ENCODE measurements around the gene PSMC5.
"Not testable (repeated sequence)": the region's sequence is repeated elsewhere in the genome, so short reads cannot be mapped to it uniquely, and the experiment has no call there.

PSMC5 gene

GRCh38 chr17:63838631-63839171, 11.5 kb downstream of the PSMC5 start:
- DNase-seq (ENCODE audit: low read depth in 2 of 2): no peak

- no peak for DNase-seq (ENCODE audit: low read depth in 2 of 2)
These were observed 13.5 kb downstream of the PSMC5 start for GRCh38 chr17:63840591-63841349.

- DNase-seq (ENCODE audit: low read depth in 2 of 2): no peak
These were observed 14.3 kb downstream of the PSMC5 start for GRCh38 chr17:63841350-63842172.

DNA sequence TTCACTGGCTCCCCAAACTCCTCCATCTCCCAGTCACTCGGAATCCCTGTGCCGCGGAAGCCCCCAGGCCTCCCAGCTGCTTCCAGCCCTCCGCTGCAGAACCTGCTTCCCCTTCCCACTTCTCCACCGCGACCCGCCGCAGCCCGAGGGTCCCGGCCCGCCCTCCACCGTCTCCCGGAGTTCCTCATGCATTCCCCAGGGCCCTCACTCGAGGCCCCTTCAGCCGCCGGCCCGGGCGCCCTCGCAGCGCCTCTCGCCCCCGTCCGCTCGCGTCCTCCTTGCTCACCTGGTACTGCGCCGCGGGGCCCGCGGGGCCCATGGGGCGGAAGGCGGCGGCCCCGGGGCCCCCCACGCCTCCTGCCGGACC, 14.9 kb downstream of the PSMC5 start:
- no peak for DNase-seq (ENCODE audit: low read depth in 2 of 2)

- peak; percentile 99 for DNase-seq (ENCODE audit: low read depth in 2 of 2)
These were observed 15.5 kb downstream of the PSMC5 start, which contains the start of gene SMARCD2 for GRCh38 chr17:63842540-63843386. SMARCD2 (minus strand) TSS chr17:63842685; CDS start chr17:63842674, 11 bp downstream.

DNA sequence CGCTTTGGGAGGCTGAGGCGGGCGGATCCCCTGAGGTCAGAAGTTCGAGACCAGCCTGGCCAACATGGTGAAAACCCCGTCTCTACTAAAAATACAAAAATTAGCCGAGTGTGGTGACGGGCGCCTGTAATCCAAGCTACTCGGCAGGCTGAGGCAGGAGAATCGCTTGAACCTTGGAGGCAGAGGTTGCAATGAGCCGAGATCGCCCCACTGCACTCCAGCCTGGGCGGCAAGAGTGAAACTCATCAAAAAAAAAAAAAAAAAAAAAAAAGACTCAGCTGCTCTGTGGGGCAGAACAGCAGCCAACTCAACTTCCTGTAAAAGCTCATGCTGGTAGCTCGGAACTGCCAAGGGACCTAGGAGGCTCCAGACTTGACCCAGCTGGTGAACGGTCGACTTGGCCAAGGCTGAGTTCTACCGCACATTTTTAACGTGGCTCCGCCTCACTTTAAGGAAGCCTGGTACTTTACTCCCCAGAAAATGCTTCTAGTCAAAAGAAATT, 16.2 kb downstream of the PSMC5 start:
- not testable (repeated sequence) for DNase-seq (ENCODE audit: low read depth in 2 of 2)

- no peak for DNase-seq (ENCODE audit: low read depth in 2 of 2)
These were observed 16.9 kb downstream of the PSMC5 start for GRCh38 chr17:63843910-63844677.

GRCh38 chr17:63845509-63845908, 18.3 kb downstream of the PSMC5 start:
- no peak for DNase-seq (ENCODE audit: low read depth in 2 of 2)

- no peak for DNase-seq (ENCODE audit: low read depth in 2 of 2)
These were observed 20.5 kb downstream of the PSMC5 start for GRCh38 chr17:63847525-63848249.

- peak; percentile 96 to 97 for DNase-seq (ENCODE audit: low read depth in 2 of 2)
These were observed 21.8 kb downstream of the PSMC5 start for GRCh38 chr17:63848834-63849689.

GRCh38 chr17:63850401-63850800, 23.2 kb downstream of the PSMC5 start:
- DNase-seq (ENCODE audit: low read depth in 2 of 2): no peak

DNA sequence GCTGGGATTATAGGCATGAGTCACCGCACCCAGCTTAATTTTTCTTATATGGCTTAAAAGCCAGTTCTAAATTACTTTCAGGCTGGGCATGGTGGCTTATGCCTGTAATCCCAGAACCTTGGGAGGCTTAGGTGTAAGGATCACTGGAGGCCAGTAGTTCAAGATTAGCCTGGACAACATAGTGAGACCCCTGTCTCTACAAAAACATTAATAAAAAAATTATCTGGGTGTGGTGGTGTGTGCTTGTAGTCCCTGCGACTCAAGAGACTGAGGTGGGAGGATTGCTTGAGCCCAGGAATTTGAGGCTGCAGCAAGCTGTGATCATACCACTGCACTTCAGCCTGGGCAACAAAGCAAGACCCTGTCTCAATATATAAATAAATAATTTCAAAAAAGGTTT, 26.0 kb downstream of the PSMC5 start:
- DNase-seq (ENCODE audit: low read depth in 2 of 2): no peak

DNA sequence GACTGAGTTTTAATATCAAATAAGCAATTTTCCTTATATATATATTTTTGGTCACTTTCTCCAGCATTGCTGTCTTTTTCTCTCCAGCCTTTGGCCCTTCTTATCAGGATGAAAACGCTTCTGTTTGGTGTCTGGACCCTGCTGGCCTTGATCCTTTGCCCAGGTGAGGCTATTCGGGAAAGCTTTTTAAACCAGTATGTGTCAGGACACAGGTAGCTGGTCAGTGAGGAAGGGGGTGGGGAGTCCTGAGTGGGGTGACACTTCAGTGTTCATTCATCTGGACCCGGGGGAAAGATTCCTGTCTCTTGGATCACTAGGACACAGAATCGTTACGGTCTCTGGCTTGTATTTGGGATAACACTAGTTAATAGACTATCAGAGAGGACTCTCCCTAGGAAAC, 27.5 kb downstream of the PSMC5 start:
- DNase-seq (ENCODE audit: low read depth in 2 of 2): no peak

- no peak for DNase-seq (ENCODE audit: low read depth in 2 of 2)
These were observed 28.0 kb downstream of the PSMC5 start for GRCh38 chr17:63855185-63855584.

DNA sequence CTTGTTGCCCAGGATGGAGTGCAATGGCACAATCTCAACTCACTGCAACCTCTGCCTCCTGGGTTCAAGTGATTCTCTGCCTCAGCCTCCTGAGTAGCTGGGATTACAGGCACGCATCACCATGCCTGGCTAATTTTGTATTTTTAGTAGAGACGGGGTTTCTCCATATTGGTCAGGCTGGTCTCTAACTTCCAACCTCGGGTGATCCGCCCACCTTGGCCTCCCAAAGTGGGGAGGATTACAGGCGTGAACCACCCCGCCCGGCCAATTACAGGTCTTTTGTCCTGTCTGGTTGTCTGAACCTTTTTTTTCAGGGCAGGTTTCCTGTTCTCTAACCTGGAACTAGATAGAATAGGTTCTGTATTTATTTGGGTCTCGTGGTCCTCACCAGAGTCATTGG, 29.2 kb downstream of the PSMC5 start:
- not testable (repeated sequence) for DNase-seq (ENCODE audit: low read depth in 2 of 2)

DNA sequence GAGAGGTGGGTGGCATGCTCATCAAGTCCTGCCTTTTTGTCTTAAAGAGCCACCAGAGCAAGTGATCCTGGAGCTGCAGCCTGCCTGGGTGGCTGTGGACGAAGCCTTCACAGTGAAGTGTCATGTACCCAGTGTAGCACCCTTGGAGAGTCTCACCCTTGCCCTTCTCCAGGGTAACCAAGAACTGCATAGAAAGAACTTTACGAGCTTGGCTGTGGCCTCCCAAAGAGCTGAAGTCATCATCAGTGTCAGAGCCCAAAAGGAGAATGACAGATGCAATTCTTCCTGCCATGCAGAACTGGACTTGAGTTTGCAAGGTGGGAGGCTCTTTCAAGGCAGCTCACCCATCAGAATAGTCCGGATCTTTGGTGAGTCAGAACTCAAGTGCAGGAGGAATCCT, 32.0 kb downstream of the PSMC5 start:
- no peak for DNase-seq (ENCODE audit: low read depth in 2 of 2)

DNA sequence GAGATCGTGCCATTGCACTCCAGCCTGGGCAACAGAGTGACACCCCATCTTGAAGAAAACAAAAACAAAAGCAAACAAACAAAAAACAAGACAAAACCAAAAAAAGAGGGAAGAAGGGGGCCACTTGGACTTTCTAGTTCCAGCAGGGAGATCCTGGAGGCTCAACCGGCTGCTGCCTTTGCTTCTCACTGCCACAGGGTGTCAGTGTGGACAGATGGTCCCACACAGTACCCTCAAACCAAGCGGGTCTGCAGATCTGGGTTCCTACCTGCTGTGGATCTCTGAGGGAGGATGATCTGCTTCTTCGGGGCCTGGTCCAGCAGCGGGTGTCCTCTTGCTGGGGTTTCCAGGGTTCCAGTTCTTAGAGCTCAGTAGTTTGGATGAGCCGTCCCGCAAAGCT, 39.4 kb downstream of the PSMC5 start:
- DNase-seq (ENCODE audit: low read depth in 2 of 2): not testable (repeated sequence)

DNA sequence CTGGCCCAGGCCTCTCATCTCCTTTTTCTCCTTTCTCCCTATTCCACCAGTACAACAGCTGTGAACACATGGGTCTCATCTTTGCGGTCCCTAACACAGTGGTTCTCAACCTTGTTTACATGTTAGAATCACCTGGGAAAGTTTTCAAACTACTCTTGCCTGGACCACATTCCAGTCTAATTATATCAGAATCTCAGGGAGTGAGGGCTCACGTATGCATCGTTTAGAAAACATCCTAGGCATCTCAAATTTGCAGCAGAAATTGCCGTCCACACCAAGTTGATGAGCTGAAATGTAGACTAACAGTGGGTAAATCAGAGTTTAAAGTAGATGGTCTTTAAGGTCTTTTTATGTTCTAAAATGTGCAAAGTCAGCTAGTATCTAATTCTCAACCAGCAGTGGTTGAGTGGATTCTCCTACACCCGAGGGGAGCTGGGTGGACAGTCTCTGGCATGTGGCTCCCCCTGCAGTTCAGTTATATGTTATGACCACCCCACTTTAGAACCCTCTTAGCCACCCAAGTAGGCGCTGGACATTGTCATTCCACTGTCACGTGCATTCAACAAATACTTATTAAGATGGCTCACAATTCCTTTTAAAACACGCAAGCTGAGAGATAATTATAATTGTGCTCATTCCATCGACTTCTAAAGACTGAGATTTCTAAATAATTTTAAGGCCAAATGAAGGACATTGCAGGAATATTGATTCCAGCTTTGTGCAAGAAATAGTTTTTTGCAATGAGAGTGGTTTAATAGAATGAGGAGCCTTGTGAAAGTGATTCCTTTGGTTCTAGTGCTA, 42.5 kb downstream of the PSMC5 start:
- DNase-seq (ENCODE audit: low read depth in 2 of 2): not testable (repeated sequence)

All from stimulated activated CD4-positive, alpha-beta T cell treated with anti-CD3 and anti-CD28 coated beads, Interleukin-1b, Interleukin-23, amount 100 ng/mL, for 4 hours (primary cell).